Frontal cortex (tissue), 4 donors: Measurements from ENCODE around the gene KLHL36. TPM values are rescaled to one million over a fixed set of nuclear protein-coding genes. Genes with fewer than 3 reads are reported as not detected.

ENCODE experiments used
- DNase-seq, 2 donors: peaks; one replicate each; pipeline ENCODE4 v3.0.0; 2012; ENCODE audit warnings: low spot score in 2 of 2
- FAIRE-seq: peaks from 2 replicates; lab custom pipeline; 2012; peaks lifted over from hg19 to GRCh38; lab: Jason Lieb, UNC
- total RNA-seq: library from RNA; depleted of rRNA; stranded (reverse); fragments of >200 nt; gene quantifications from one replicate; pipeline ENCODE4 v1.2.3, GENCODE V29; 2014
- donor health status: control.
- donor health status: control.
- donor health status: control.

Gene KLHL36
- total RNA-seq, 1 donor from 2014 or later, result 60.3 TPM

- FAIRE-seq (no peak), DNase-seq (no peak)
Measured at GRCh38 chr16:84640145-84640544, 8.2 kb upstream of the KLHL36 start.

- no peak for FAIRE-seq
- no peak for DNase-seq
Measured at GRCh38 chr16:84641643-84642358, 6.5 kb upstream of the KLHL36 start.

GRCh38 chr16:84643180-84643583 lies 5.1 kb upstream of the KLHL36 start:
- FAIRE-seq (no peak), DNase-seq (no peak)

- DNase-seq (no peak), FAIRE-seq (no peak)
Measured at GRCh38 chr16:84643674-84644073, 4.6 kb upstream of the KLHL36 start.

GRCh38 chr16:84648595-84649510 lies 542 bp downstream of the KLHL36 start:
- peak; percentile 70 to 71 for DNase-seq
- no peak for FAIRE-seq

- FAIRE-seq (no peak), DNase-seq (no peak)
Measured at GRCh38 chr16:84649511-84649861, 1.2 kb downstream of the KLHL36 start.

- DNase-seq, result no peak
- no peak for FAIRE-seq
Measured at GRCh38 chr16:84650062-84650991, 2.0 kb downstream of the KLHL36 start.

DNA sequence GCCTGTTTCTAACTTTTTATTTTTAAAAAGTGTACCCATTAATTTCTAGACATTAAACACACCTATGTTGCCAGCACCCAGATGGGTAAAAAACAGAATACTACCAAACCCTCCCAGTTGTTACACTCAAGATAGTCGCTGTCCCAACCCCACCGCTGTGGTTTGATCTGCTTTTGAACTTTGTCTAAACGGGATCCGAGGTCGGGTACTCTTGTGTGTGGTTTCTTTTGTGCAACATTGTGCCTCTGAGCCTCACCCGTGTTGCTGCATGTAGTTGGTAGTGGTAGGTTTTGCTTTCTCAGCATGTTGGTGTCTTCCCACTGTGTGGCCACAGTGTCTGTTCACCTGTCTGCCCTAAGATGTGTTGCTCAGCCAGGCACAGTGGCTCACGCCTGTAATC lies 4.3 kb downstream of the KLHL36 start:
- DNase-seq, result no peak
- FAIRE-seq, result no peak

DNA sequence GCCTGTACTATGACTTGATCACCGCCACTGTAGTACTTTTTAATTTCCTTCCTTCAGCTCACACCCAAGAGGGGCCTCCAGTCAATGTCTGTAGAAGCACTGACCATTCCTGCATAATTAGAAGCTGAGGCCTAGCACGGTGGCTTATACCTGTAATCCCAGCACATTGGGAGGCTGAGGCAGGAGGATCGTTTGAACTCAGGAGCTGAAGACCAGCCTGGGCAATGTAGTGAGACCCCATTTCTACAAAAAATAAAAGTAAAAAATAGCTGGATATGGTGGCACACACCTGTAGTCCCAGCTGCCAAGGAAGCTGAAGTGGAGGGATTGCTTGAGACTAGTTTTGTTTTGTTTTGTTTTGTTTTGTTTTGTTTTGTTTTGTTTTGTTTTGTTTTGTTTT lies 5.9 kb downstream of the KLHL36 start:
- DNase-seq (no peak), FAIRE-seq (no peak)

DNA sequence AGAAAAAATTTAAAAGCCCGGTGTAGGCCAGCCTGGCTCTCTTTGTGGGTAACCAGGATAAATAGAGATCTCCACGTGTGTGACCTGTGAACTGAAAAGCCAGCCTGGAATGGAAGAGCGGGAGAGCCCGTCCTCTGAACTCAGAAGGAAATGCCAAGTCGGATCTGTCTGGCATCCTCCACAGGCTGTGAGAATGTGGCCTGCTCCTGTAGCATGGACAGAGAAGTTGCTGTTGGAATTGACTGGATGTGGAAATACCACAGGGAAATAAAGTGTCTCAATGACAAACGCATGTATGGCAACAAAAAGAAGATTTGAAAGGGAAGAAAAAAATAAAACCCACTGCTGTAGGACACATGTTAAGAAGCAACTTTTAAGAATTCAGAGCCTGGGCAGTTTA lies 6.7 kb downstream of the KLHL36 start:
- FAIRE-seq (no peak), DNase-seq (no peak)

- FAIRE-seq, result no peak
- no peak for DNase-seq
Measured at GRCh38 chr16:84656649-84657048, 8.3 kb downstream of the KLHL36 start.

GRCh38 chr16:84657229-84657837 lies 9.0 kb downstream of the KLHL36 start:
- FAIRE-seq (no peak), DNase-seq (no peak)

DNA sequence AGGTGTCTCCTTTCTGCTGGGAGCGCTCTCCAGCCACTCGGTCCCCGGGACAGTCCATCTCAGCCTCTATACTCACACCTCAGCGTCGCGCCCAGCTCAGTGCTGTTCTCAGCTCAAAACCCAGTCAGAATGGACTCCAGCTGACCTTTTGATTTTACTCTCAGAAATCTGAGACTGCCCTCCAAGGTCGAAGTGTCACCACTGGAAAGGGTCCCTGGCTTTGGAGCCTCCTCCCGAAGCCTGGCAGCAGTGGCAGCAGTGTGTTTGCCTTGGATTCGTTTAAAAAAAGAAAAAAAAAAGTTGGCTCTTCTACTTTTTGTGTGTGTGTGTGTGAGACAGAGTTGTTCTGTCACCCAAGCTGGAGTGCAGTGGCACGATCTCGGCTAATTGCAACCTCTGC lies 10.4 kb downstream of the KLHL36 start:
- DNase-seq, result no peak
- FAIRE-seq, result no peak

DNA sequence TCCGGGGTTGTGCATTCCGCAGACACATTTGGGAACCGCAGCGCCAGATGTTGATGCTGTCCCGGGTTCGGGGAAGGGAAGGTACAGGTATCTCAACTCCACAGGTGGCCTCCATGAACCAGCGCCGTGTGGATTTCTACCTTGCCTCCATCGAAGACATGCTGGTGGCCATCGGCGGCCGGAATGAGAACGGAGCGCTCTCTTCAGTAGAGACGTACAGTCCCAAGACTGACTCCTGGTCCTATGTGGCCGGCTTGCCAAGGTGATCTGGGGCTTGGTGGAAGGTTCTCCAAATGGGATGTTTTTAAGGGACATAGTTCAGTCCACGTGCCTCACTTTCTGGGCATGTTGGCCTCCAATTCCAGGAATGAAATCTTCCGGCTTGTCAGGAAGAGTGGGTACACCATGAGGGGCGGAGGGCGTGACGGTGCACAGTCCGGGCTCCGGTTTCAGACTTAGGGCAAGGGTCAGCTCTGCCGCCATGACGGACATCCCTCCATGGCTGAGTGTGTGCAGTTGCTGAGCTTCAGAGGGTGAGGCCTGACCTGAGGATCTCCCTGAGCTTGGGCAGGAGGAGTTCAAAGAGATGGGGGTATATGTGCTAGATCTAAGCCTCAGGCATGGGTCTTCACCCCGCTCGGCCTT lies 11.5 kb downstream of the KLHL36 start:
- FAIRE-seq (no peak), DNase-seq (no peak)

DNA sequence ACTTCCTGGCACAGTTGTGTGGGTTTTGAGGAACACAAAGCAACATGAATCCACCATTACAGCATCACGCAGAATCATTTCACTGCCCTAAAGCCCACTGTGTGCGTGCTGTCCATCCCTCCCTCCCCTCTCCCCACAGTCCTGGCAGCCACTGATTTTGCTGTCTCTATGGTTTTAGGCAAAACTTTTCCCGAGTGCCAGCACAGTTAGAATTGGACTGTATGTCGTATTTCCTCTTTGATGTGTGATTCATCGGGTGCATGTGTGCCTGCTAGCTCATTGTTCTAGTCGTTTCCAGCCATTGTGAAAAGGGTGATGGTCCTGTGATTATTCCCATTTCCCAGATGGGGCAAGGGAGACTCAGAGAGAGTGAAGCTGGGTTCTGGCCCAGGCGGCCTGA lies 12.7 kb downstream of the KLHL36 start:
- DNase-seq (no peak), FAIRE-seq (no peak)

- FAIRE-seq, result no peak
- no peak for DNase-seq
Measured at GRCh38 chr16:84661418-84662060, 13.2 kb downstream of the KLHL36 start.

DNA sequence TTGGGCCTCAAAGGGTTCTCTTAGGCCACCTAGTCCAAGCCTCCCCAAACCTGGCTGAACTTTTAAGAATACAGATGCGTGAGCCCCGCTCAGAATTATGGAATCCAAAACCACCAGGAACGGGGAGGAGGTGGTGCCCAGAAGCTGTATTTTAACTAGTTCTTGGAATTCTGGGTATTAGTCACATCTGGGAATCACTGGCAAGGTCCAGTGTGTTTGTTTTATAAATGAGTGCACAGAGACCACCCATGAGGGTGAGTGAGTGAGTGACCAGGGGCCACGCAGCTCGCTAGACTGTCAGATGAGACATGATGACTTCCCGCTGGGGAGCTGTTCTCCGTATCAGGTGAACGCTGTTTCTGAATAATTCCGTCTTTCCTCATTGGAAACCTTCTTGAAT lies 14.2 kb downstream of the KLHL36 start:
- no peak for FAIRE-seq

GRCh38 chr16:84663433-84664101 lies 15.3 kb downstream of the KLHL36 start:
- FAIRE-seq, result no peak

More for the DNA sequence above, 14.2 kb downstream of the KLHL36 start:
- no peak for DNase-seq

More at GRCh38 chr16:84663433-84664101, 15.3 kb downstream of the KLHL36 start:
- DNase-seq, result no peak
